Measurements from ENCODE around the gene SYNE1.
"Not testable (repeated sequence)": the region's sequence is repeated elsewhere in the genome, so short reads cannot be mapped to it uniquely, and the experiment has no call there.

The SYNE1 gene

DNA sequence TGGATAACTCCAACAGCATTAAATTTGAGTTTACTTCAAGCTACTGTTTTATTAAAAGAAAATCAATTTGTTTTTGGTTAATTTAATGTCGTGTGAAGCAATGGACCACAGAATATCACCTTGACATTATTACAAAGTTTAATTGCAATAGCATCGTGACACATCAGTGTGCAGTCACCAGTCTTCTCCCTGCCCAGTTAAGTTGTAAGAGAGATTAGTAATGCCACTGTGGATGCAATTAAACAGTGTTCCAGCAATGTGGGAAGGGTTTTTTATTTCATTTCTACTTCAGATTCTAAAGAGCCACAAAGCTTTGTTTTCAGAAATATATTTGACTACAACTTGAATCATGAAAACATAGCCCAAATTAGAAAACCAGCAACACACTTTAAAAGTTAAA lies 128.7 kb downstream of the SYNE1 start:
- H3K4me3 ChIP-seq (ENCODE audit: low read depth in 1 of 2, low read length in 1 of 2), result no peak overlapping the region

GRCh38 chr6:152503546-152503945 lies 133.6 kb downstream of the SYNE1 start:
- no peaks in the 10 kb centered on the region for H3K27me3 ChIP-seq
- H3K36me3 ChIP-seq, result peaks cover 75% of the 10 kb centered on the region
- H3K9me3 ChIP-seq, result no peaks in the 10 kb centered on the region
- no peaks in the 10 kb centered on the region for H3K4me1 ChIP-seq (ENCODE audit: control insufficient read depth in 1 of 2, insufficient read depth in 1 of 2, low read depth in 1 of 2, low read length in 1 of 2)
- TF ChIP-seq CTCF (IDR thresholded peaks at IDR 0.05), result no peak
- no peak overlapping the region for H3K4me3 ChIP-seq (ENCODE audit: low read depth in 1 of 2, low read length in 1 of 2)
- no peak overlapping the region for H3K27ac ChIP-seq

More for the DNA sequence above, 128.7 kb downstream of the SYNE1 start:
- Histone ChIP-seq H3K27me3 (no peaks in the 10 kb centered on the region), H3K27ac (no peak overlapping the region), H3K9me3 (no peaks in the 10 kb centered on the region), H3K36me3 (peaks cover 82% of the 10 kb centered on the region), H3K4me1 (ENCODE audit: control insufficient read depth in 1 of 2, insufficient read depth in 1 of 2, low read depth in 1 of 2, low read length in 1 of 2) (no peaks in the 10 kb centered on the region)
- TF ChIP-seq CTCF (IDR thresholded peaks at IDR 0.05), result no peak

DNA sequence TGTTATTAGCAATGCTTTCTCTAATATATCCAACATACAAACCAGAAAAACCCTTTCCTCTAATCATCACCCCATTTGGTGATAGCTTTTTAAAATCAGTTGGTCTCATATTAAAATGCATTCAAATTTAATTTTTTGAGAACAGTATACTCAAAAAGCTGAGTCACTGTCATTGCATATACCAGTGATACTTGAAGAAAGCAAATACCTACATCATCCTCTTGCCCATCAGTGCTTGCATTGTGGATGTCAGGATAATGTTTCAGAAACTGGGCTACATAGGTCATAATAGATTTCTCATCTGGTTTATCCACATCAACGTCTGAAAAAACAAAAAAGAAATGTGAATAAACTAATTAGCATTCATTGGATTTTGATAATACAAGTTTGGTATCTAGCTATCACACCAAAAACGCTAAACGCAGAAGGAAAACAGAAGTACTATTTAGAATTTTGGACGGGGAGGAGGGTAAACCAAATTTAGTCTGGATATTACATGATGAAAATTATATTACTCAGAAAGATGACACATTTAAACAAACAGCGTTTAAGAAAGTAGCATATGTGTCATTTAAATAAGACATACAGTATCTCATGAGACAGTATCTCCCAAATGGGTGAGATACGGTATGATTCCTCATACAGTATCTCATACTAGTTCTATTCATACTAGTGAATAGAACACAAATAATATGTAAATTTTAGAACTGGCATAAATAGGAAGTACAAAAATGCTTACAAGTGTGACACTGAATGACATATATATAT lies 134.6 kb downstream of the SYNE1 start:
- Histone ChIP-seq H3K4me1 (ENCODE audit: control insufficient read depth in 1 of 2, insufficient read depth in 1 of 2, low read depth in 1 of 2, low read length in 1 of 2) (no peaks in the 10 kb centered on the region), H3K4me3 (ENCODE audit: low read depth in 1 of 2, low read length in 1 of 2) (no peak overlapping the region), H3K9me3 (no peaks in the 10 kb centered on the region), H3K27me3 (no peaks in the 10 kb centered on the region), H3K36me3 (peaks cover 74% of the 10 kb centered on the region), H3K27ac (no peak overlapping the region)
- no peak for TF ChIP-seq CTCF (IDR thresholded peaks at IDR 0.05)

- peaks cover 79% of the 10 kb centered on the region for H3K36me3 ChIP-seq
- H3K4me3 ChIP-seq (ENCODE audit: low read depth in 1 of 2, low read length in 1 of 2), result no peak overlapping the region
- H3K27me3 ChIP-seq, result no peaks in the 10 kb centered on the region
Observed at GRCh38 chr6:152499931-152500330, 137.2 kb downstream of the SYNE1 start.

GRCh38 chr6:152496731-152497130 lies 140.4 kb downstream of the SYNE1 start:
- Histone ChIP-seq H3K4me3 (ENCODE audit: low read depth in 1 of 2, low read length in 1 of 2) (no peak overlapping the region), H3K27me3 (no peaks in the 10 kb centered on the region), H3K4me1 (ENCODE audit: control insufficient read depth in 1 of 2, insufficient read depth in 1 of 2, low read depth in 1 of 2, low read length in 1 of 2) (no peaks in the 10 kb centered on the region), H3K9me3 (no peaks in the 10 kb centered on the region), H3K36me3 (peaks cover 68% of the 10 kb centered on the region), H3K27ac (no peak overlapping the region)
- TF ChIP-seq CTCF (IDR thresholded peaks at IDR 0.05), result no peak

More at GRCh38 chr6:152499931-152500330, 137.2 kb downstream of the SYNE1 start:
- Histone ChIP-seq H3K9me3 (no peaks in the 10 kb centered on the region), H3K27ac (no peak overlapping the region), H3K4me1 (ENCODE audit: control insufficient read depth in 1 of 2, insufficient read depth in 1 of 2, low read depth in 1 of 2, low read length in 1 of 2) (no peaks in the 10 kb centered on the region)
- no peak for TF ChIP-seq CTCF (IDR thresholded peaks at IDR 0.05)

DNA sequence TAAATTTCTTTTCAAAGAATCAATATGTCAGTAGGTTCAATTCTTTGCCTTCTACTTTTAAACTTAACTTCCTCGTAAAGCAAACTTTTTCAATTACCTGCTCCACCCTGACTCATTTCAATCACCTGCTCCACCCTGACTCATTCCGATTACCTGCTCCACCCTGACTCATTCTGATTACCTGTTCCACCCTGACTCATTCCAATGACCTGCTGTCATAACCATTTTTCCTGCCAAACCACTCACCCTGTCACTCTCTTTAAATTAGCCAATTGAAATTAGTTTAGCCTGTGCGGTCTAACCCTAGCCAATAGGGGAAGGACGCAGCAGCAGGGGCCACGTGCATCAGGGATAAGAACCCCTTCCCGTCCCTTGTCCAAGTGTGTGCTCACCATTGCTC lies 141.7 kb downstream of the SYNE1 start:
- peaks cover 69% of the 10 kb centered on the region for H3K36me3 ChIP-seq
- not testable (repeated sequence) for H3K27ac ChIP-seq, H3K9me3 ChIP-seq

GRCh38 chr6:152492281-152492680 lies 144.9 kb downstream of the SYNE1 start:
- not testable (repeated sequence) for H3K4me3 ChIP-seq (ENCODE audit: low read depth in 1 of 2, low read length in 1 of 2); H3K4me1 ChIP-seq (ENCODE audit: control insufficient read depth in 1 of 2, insufficient read depth in 1 of 2, low read depth in 1 of 2, low read length in 1 of 2); H3K27ac ChIP-seq; H3K9me3 ChIP-seq; H3K27me3 ChIP-seq
- H3K36me3 ChIP-seq, result peaks cover 79% of the 10 kb centered on the region

More for the DNA sequence above, 141.7 kb downstream of the SYNE1 start:
- H3K27me3 ChIP-seq; H3K4me1 ChIP-seq (ENCODE audit: control insufficient read depth in 1 of 2, insufficient read depth in 1 of 2, low read depth in 1 of 2, low read length in 1 of 2); H3K4me3 ChIP-seq (ENCODE audit: low read depth in 1 of 2, low read length in 1 of 2): not testable (repeated sequence)

- H3K9me3 ChIP-seq; H3K27me3 ChIP-seq; H3K27ac ChIP-seq; H3K4me3 ChIP-seq (ENCODE audit: low read depth in 1 of 2, low read length in 1 of 2); H3K4me1 ChIP-seq (ENCODE audit: control insufficient read depth in 1 of 2, insufficient read depth in 1 of 2, low read depth in 1 of 2, low read length in 1 of 2): not testable (repeated sequence)
- peaks cover 79% of the 10 kb centered on the region for H3K36me3 ChIP-seq
Observed at GRCh38 chr6:152491501-152491900, 145.7 kb downstream of the SYNE1 start.

- peaks cover 78% of the 10 kb centered on the region for H3K36me3 ChIP-seq
- H3K27ac ChIP-seq; H3K4me1 ChIP-seq (ENCODE audit: control insufficient read depth in 1 of 2, insufficient read depth in 1 of 2, low read depth in 1 of 2, low read length in 1 of 2); H3K27me3 ChIP-seq; H3K4me3 ChIP-seq (ENCODE audit: low read depth in 1 of 2, low read length in 1 of 2); H3K9me3 ChIP-seq: not testable (repeated sequence)
Observed at GRCh38 chr6:152490971-152491378, 146.2 kb downstream of the SYNE1 start.

Measured in neutrophil (primary cell).